ENCODE results near the gene ARHGEF5.
"Not testable (repeated sequence)": the region's sequence is repeated elsewhere in the genome, so short reads cannot be mapped to it uniquely, and the experiment has no call there.

The ARHGEF5 gene

GRCh38 chr7:144415858-144416257, 60.7 kb downstream of the ARHGEF5 start:
- TF ChIP-seq CTCF (IDR thresholded peaks at IDR 0.05; ENCODE audit: low read depth, low read length): no peak
- no peak for DNase-seq (ENCODE audit: extremely low read depth, low read depth)

- TF ChIP-seq CTCF (IDR thresholded peaks at IDR 0.05; ENCODE audit: low read depth, low read length): no peak
Observed at GRCh38 chr7:144416341-144416740, 61.1 kb downstream of the ARHGEF5 start.

GRCh38 chr7:144418931-144419330, 63.7 kb downstream of the ARHGEF5 start:
- DNase-seq (ENCODE audit: extremely low read depth, low read depth): not testable (repeated sequence)

More at GRCh38 chr7:144416341-144416740, 61.1 kb downstream of the ARHGEF5 start:
- no peak for DNase-seq (ENCODE audit: extremely low read depth, low read depth)

GRCh38 chr7:144427539-144427938, 72.3 kb downstream of the ARHGEF5 start:
- DNase-seq (ENCODE audit: extremely low read depth, low read depth): not testable (repeated sequence)

- DNase-seq (ENCODE audit: extremely low read depth, low read depth): no peak
- TF ChIP-seq CTCF (IDR thresholded peaks at IDR 0.05; ENCODE audit: low read depth, low read length): no peak
Observed at GRCh38 chr7:144428431-144428830, 73.2 kb downstream of the ARHGEF5 start.
